NOMO-1 treated with DMSO at 0.1 percent for 48 hours (cell line): ENCODE data around the gene GPN2.

ENCODE experiments used
- DNase-seq: peaks from one replicate; lab custom pipeline; 2025; ENCODE audit not compliant: unreplicated experiment; lab: John Stamatoyannopoulos, UW

The GPN2 gene

DNA sequence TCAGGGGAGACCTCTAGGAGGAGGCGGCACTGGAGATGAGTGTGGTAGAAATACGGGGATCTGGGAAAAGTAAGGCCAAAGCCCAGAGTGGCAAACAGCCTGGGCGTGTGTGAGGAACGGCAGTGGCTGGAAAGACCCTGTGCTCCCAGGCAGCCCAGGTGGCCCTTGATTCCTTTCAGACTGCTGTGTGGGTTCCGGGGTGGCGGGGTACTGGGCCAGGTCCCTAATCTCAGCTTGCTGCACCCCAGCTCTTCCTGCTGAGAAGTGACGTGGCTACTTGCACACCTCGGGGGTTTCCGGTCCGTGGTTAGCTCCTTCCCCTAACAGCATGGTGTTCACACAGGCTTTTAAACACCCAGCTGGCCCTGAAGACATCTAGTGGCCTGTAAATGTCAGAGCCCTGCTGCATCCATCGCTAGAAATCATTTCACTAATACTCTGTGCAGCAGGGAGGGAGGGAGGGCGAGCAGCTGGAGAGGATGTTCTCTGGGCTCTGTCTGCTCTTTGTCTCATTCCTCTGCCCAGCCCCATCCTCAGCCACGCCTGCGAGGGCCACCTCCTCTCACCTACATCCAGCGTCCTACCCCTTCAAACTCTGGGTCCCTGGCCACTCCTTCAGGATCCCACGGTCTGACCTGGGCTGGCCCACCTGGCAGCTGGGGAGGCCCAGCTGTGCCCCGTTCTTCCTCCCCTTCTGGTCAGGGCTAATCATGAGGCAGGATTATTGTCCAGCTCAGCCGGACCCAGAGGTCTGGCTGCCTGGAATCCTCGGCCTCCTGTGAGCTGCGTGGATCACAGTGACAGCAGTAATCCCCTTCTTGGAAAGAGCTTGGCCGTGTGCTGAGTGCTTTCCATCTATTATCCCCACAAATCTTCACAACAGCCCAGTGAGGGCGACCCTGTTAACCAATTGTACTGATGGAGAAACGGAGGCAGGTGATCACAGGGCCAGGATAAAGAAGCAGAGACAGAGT is 56.4 kb downstream of the GPN2 start:
- peak; percentile 5 for DNase-seq

DNA sequence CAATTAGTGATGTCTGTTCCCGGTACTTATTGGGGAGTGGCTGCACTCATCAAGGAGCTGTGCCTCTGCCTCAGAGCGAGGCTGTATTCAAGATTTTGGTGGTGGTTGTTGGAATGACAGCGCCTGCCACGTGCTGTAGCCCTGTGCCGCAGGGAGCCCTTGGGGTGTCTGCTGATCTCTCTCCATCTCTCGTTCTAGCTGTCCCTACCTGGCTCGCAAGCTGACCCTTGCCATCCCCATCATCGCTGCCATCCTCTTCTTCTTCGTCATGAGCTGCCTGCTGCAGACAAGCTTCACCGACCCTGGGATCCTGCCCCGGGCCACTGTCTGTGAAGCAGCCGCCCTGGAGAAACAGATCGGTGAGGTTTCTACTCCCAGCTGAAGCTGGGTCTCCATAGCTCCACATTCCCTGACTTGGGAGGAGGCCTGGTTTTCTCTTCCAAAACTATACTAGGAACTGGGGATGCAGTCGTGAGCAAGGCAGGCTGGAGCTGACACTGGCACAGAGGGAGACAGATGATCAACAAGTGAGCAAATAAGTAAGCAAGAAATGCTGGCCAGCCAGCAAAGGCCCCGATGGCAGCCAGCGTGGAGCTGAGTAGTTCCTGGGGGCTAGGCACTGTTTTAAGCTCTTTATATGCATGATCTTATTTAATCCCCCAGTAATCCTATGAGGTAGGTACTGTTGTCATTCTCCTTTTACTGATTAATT is 57.7 kb downstream of the GPN2 start:
- DNase-seq, result no peak

DNA sequence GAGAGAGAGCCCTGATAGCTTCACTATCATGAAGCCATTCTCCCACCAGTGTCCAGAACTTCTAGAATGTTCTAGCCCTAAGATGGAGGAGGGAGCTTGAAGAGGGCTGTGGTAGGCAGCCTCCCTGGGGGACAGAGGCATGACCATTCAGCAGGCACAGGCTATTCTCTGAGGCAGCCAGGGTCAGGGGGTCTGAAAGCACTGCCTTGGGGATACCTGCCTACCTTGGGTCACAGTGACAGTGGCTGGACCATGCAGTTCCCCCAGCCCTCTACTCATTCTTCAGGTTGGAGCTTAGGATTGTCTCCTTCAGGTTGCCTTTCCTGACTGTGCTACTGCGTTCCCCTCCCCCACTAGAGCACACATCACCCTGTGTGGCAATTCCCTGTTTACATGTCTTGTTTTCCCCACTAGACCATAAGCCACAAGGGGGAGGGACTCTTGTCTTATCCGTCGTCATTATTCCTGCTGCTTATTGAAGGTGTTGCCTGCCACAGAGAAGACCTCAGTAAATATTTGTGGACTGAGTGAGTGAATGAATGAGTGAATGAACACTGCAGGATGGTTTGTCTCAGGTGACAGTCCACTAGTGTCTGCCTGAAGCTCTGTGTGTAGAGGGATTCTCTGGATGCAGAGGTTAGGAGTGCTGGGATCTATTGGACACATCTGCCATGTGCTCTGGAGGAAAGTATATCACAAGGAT is 58.4 kb downstream of the GPN2 start:
- DNase-seq, result no peak

DNA sequence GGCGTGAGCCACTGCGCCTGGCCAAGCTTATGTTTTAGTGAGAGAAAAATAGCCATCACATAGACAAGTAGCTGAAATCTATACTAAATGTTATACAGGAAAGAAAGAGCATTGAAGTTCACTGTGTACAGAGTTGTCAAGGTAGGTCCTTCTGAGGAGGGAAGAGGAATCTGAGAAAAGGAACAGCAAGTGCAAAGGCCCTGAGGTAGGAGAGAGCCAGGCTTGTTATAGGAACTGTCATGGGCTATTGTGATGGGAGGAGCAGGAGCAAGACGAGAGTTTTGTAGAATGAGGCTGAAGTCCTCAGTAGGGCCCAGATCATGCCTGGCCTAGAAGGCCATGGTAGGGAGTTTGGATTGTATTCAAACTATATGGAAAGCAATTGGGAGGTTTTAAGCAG is 59.0 kb downstream of the GPN2 start:
- DNase-seq, result no peak

DNA sequence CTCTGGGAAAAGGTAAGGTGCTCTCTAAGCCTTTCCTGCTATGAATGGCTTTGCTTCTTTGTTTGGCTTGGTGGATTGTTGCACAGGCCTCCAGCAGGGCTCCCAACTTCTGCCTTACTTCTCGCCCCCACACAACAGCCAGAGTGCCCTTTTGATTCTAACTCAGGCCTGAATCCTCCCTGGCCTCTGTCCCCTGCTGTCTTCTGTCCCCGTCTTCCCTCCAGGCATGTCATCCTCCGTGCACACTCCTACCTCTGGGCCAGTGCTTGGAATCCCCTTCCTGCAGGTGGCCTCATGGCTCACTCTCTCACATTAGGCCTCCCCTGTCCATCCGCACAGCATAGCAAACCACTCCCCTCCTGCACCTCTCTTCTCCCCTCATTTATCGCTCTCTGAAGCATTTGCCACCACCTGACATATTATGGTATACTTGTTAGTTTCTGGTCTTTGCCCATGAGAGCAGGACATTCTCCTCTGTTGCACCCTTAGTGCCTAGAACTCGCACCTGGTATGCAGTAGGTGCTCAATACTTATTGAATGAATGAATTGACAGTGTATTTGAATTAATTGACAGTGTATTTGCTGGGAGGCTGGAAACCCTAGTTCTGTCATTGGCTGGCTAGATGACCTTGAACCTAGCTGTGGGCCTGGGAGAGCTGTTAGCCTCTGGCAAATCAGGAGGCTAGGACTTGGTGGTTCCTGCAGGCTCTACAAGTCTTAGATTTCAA is 60.7 kb downstream of the GPN2 start:
- no peak for DNase-seq

DNA sequence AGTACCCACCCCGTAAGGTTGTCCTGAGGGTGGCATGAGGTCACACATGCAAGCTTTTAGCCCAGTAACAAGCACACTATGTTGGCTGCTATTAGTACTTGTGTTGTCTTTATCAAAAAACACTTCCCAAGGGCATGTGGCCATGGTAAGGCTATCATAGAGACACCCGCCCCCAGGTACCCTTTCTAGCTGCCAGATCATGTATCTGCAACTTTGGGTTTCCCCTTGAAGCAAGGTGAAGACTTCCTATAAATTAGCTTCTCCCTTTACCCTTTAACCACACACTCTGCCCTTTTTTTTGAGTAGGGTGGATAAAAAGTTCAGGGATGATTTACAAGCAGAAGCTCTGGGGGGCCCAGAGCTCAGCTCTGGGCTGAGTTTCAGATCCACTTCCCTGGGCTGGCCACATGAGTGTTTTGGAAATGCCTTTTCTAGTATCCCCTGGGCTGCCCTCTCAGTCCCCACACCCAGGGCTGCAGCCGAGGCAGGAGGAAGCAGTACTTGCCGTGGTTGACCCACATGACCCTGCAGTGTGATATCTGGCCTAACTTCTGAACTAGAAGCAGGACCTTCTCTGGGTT is 61.6 kb downstream of the GPN2 start:
- peak; percentile 73 for DNase-seq

DNA sequence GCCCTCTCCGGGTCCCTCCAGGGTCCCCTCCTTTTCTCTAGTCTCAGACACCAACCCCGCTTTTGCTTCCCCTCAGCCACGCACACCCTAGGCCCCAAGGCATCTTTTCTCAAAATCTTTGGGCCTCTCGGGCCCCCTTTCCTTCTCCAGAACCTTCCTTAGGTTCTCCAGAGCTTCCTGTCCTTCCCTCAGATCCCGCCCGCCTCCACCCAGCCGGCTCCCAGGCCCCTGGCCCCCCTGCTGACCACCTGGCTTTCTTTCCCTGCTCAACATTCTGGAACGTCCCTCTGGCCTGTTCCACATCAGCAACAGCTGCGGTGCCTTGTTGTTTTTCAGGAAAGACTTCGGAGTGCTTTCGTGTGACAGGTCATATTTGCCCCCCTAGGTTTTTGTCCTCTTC is 62.4 kb downstream of the GPN2 start:
- no peak for DNase-seq

DNA sequence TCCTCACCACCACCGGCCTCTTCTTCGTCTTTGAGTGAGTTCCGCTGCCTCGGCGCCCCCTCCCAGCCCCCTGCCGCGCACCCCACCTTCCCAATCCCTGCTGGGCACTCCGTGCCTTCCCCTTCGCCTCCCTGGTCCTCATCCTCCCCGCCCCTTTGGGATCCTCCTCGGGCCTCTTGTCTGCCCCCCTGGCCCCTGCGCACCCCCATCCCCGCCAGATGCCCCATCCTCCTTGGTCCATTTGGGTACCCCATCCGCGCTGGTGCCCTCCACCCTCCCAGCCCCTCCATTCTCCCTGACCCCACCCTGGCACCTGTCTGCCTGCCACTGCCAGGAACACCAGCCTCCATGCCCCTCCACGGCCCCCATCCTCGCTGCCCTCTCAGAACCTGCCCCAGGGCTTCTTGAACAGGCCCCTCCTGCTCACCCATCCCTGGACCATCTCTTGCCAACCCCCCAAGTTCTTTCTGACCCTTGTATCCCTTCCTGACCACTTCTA is 62.9 kb downstream of the GPN2 start:
- DNase-seq, result no peak

DNA sequence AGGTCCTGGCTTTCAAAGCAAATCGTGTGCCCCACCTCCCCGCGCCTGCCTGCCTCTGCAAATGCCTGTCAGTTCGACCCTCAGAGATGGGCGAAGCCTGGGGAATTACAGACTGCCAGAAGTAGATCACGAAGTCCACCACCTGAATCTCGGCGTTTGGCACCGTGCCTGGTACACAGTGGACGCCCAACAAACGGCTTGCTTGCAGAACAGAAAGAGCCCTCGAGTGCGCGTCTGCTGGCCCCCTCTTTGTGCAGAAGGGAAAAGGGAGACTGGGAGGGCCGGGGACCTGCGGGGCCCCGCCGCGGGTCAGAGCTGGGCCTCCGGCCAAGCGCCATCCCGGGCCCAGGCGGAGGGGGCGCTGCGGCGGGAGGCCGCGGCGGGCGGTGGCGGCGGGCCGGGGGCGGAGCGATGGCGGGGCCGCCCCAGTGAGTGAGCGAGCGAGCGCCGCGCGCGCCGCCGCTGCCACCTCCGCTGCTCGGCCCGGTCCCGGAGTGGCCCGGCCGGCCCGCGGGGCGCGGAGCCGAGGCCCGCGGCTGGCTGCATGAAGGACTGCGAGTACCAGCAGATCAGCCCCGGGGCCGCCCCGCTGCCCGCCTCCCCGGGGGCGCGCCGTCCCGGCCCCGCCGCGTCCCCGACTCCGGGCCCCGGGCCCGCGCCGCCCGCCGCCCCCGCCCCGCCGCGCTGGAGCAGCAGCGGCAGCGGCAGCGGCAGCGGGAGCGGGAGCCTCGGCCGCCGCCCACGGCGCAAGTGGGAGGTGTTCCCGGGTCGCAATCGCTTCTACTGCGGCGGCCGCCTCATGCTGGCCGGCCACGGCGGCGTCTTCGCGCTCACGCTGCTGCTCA is 63.6 kb downstream of the GPN2 start, which contains the start of gene ZDHHC18:
ZDHHC18 (plus strand) TSS at position 428 of the 845 bp plus-strand sequence; CDS start at position 545, 117 bp downstream.
- peak; percentile 28 for DNase-seq
